HL-60/S4 treated with retinoic acid at 250 ng/mL for 4 days and 3 days (cell line): ENCODE results near the gene TIAM2.

Source experiments
- in situ Hi-C: fragments of 300-500 bp; cut with MboI; formaldehyde crosslinking; loops from 2 replicates; pipeline ENCODE4 v1.7.0; 2022; ENCODE audit warnings: low sequenced_read_pairs

The TIAM2 gene

DNA sequence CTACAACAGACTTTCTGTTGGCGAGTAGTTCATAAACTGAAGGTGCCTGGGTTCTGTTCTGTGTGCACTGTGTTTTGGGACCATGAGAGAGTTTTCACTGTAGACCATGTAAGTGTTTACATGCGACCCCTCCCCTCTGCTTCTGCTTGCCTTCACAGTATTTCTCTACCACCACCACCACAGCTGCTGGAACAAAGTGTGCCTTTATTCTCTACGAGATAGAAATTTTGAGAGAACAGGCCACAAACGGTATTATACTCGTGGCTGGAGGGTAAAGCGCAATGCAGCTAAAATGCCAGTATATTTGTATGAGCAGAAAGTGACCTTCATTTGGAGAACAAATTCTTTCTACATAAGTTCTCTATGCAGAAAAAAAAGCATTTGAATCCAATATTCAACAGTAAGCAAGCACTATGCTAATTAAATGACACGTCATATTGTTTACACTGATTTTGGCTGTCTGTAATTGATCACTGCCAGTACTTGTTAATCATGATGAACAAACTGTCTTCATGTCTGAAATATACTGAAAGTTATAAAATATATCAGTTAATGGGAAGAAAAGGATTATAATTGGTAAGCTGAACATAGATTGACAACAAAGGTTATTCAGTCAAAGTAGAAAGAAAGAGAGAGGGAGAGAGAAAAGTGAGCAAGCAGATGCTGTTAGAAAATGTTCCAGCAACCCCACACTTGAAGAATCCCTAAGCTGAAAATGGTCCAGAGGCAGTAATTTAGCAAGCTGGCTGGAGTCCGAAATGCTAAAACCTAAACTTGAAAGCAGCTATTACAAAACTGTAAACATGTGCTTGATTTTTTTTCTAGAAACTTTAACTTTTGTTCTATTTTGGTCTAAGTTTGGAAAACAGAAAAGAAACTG is 277.5 kb downstream of the TIAM2 start:
- in situ Hi-C loops, result no loop called here

DNA sequence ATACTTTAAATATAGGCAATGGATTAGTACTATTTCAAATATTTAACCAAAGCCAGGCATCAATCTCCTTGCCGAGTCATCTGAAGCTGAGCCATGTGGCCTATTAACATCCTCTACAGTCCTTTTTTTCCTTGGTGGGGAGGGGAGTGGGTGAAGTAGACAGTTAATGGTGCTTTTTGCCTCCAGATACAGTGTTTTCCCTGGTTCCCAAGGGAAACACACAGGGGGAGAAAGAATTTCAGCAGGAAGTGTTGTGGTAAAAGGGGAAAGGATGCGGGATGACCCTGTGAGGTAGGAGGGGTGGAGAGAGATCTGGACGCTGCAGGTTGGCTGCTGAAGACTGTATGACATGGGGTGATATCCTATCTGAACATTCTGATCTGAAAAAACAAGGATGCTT is 278.3 kb downstream of the TIAM2 start:
- in situ Hi-C loops, result no loop called here

DNA sequence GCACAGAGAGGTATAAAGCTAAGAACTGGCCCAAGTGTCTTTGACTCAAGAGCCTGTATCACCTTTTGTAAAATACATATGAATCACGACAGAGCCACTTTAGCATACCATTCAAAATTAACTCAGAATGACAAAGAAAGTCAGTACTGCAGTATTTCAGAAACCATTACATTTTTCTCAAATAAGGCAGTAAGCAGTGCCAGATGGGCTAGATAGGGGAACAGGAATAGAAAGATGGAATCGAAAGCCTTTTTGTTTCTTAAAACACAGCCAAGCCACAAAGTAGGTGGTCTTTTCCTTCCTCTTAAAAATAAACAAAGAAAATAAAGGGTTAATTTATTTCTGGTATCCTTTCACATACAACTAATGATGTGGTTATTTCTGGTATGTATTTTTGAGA is 279.0 kb downstream of the TIAM2 start:
- in situ Hi-C loops, result no loop called here

DNA sequence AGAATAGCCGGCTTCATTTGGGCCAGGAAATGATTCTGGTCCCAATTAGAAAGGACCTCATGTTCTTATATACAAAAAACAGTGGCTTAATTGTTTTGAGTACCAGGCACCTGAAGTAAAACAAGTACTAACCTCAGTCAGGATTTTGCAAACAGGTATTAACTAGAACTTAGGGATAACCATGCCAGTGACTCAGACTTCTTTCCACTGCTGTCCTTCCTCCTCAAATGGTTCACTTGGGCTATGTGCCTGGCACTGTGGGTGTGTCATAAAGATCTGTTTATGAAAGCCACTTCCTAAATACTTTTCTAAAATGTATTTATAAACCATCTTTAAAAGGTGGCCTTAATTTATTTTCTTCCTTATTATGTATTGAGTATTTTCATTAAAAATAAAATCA is 279.4 kb downstream of the TIAM2 start:
- in situ Hi-C loops, result no loop called here

DNA sequence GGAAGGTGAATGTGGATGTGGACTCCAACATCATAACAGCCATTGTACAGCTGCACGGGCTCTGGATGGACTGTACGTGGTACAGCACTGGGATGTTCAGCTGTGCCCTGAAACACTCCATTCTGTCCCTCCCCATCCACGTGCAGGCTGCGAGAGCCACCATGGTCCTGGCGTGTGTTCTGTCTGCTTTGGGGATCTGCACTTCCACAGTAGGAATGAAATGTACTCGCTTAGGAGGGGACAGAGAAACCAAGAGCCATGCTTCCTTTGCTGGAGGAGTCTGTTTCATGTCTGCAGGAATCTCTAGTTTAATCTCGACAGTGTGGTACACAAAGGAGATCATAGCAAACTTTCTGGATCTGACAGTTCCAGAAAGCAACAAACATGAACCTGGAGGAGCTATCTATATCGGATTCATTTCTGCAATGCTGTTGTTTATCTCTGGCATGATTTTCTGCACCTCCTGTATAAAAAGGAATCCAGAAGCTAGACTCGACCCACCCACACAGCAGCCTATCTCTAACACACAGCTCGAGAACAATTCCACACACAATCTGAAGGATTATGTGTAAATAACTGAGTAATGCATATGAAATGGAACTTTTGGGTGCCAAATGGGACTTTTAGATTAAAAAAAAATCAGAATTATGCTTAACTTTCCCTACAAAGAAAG is 280.8 kb downstream of the TIAM2 start:
- in situ Hi-C loops, result no loop called here

DNA sequence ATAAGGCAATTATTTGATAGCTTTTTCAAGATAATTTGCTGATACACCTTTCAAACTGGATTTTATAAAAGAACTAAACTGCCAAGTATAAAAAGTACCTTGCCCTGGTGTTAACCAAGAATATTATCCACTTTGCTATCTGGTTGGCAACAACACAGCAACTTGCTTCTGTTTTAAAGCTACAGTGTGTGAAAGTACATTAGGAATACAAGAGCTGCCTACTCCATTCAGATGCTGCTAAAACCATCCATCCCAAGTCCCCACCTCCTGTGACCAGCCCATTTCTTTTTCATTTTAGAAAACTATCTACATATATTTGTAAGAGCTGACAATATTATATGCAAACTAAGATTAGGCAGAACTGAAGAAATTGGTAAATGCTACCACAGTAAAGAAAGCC is 281.5 kb downstream of the TIAM2 start:
- in situ Hi-C loops, result no loop called here

DNA sequence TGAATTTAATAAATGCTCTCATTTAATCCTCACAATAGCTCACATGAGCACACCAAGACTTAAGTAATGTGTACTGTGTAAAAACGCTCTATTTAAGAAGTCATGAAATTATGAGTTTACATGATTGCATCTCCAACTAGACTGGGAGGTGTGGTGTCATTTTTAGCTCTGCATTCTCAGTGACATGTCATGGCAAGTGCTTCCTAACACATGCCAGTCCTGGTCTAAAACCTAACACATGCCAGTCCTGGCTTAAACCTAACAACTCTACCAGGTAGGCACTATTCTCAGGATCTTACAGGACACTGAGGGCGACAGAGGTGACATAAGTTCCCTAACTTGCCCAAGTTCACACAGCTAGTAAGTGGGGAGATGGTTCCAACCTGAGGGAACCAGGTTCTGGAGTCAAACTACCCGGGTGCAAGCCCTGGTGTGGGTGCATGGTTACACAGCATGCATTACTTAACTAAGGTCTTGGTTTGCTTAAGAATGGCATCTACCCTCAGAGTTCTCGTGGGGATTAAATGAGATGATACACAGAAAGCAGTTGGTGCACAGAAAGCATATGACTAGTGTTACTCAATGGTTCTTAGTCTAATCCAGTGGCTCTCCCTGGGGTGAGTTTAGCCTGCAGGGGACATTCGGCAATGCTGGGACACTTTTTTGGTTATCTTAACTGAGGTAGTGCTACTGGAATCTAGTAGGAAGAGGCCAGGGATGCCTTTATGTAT is 283.4 kb downstream of the TIAM2 start:
- in situ Hi-C loops, result no loop called here

DNA sequence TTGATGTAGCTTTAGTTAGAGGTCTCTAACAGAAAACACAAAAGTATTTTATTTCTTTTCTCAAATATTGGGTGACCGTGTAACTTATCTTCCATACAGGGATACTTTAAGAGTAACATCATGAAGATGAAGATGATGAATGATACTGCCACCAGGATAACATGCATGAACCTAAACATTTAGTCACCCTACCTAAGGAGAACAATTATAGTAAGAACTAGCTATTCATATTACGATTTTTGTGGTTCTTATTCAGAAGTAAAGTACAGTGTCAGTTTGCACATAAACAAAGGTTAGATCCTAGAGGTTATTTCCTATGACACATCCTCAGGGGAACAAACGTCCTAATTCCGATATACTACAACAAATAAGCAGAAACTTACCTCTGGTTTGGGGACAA is 289.7 kb downstream of the TIAM2 start:
- in situ Hi-C loops, result no loop called here

DNA sequence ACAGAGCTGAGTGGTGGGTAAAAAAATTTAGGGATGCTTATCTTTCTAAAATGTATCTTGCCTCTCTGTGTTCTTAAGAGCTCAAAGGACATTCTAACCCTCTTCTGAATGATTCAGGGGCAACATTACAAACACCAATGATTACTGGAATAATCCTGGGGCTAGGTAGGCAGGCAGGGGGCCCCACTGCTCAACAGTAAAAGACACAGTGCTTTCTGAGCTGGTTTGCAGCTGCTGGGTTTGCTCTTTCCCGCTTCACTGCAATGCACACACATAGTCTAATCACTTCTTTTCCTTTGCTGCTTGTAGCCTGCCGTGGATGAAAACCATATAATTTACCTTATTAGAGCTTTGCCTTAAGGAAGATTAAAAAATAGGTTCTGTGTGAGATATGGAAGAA is 292.6 kb downstream of the TIAM2 start:
- in situ Hi-C loops, result no loop called here

DNA sequence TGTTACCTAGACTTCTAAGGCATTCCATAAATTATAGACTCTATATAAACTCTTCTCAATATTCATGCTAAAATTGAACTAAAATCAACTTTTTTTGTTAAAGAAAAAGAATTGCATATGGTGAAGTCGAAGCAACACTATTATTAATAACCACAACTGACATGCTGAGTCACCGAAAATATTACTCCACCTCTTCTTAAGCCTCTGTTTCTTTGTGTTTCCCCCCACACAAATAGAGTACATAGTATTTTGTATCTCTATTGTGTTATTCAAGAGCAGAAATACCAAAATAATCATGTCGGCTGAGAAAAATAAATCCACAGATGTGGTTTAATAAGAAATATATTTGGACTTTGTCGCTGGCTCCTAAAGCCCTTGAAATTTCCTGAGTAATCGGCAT is 295.4 kb downstream of the TIAM2 start:
- in situ Hi-C loops, result no loop called here

DNA sequence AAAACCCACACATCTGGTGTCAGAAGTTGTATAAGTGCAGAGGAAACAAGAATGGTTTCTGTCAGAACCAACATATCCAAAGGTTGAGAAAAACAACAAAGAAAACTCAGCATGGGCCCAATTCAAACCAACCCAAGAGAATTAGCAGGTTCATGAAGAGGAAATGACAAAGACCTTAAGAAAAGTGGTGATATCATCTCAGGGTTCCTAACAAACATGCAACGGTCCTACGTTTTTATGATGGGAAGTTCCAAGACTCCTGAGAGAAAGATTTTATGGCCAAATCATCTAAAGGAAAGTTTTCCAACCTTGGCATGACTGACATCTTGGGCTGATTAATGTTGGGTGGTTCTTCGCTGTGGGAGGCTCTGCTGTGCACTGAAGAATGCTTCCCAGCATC is 296.2 kb downstream of the TIAM2 start:
- in situ Hi-C loops, result no loop called here

DNA sequence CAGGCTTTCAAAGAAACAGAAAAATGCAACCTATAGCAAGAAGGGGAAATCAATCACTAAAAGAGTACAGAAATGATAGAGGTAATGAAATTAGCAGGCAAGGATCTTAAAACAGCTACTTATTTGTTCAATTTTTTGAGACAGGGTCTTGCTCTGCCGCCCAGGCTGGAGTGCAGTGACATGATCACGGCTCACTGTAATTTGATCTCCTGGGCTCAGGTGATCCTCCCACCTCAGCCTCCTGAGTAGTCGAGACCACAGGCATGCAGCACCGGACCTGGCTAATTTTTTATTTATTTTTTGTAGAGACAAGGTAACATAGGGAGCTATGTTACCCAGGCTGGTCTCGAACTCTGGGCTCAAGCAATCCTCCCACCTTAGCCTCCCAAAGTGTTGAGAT is 297.6 kb downstream of the TIAM2 start:
- in situ Hi-C loops, result no loop called here

DNA sequence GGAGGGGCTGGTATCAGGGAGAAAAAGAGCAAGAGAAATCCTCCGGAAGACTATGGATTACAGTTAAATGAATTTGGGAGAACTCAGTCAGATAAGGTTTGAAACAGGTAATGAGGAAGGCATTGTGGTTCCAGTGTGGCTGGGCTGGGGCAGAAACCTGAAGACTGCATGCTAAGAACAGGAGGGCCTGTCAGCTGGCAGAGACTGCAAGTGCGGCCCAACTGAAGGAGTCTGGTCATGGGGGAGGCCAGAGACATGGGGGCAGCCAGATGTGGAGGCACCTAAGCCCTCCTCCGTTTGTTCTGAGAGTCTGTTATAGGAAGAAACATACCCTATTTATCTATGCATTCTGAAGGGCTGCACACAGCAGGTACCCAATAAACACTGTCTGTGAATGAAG is 302.6 kb downstream of the TIAM2 start:
- in situ Hi-C loops, result no loop called here

DNA sequence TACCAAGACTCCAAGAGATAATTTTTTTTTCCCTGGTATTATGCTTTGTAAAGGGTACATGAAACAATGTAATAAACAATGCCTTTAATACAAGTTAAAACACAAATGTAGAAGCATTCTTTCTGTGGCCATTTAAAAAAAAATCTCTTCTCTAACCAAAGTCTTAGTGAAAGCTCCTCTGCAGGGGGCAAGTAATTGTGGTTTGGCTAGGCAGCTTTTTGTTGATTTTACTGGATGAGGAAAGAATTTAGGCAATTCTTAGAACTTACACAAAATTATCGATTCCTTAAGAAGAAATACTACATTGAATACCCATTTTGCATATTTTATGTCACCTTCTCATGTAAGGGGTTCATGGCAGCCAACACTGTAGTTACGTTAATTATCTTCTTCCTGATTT is 306.8 kb downstream of the TIAM2 start:
- in situ Hi-C loops, result no loop called here

DNA sequence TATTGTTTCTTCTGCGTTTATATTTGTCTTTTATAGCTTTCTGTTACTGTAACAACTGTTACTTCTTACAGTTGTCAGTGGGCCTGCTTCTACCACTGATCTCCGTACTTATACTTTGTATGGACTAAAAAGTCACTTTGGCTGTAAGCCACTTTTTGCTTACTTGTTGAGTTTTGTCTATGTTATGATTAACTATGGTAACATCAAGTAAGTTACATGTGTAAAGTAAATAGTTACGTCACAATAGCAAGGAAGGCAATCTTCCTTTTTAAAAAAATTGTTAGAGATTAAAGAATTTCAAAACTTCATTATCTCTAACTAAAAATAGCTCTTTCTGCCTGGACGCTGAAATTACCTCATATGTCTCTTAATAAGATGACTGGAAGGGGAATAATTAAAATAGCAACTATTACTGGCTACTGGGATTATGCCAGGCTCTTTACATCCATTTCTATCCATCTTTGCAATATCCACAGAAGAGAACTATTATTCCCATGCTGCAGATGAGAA is 308.3 kb downstream of the TIAM2 start:
- in situ Hi-C loops, result no loop called here

DNA sequence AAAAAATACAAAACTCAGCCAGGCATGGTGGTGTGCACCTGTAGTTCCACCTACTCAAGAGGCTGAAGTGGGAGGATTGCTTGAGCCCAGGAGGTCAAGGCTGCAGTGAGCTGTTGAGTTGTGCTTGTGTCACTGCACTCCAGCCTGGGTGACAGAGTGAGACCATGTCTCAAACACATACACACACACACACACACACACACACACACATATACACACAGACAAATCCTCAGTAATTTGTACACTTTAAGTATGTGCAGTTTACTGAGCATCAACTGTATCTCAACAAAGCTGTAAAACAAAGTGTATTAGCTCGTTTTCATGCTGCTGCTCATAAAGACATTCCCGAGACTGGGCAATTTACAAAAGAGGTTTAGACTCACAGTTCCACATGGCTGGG is 311.8 kb downstream of the TIAM2 start:
- in situ Hi-C loops, result no loop called here
